ENCODE data around the gene MYL12B. TPM values are rescaled to one million over a fixed set of nuclear protein-coding genes. Genes with fewer than 3 reads are reported as not detected.

MYL12B gene
- total RNA-seq, 1 donor from 2014 or later: 214 TPM

DNA sequence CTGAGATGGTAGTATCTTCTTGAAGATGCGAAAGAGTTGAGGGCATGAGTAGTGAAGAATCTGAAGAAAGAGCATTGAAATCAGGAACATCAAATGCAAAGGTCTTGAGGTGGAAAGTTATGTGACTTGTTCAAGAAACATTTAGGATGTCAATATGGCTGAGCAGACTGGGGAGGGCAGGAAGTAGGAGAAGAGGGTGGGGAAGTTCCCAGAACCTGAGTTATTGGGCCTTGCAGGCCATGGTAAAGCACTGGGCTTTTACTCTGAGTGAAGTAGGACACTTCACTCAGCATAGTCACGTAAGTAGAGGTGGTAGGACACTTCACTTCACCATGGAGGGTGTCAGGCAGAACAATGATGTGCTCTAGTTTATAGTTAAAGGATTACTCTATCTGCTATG, 26.1 kb upstream of the MYL12B start:
- H3K27me3 ChIP-seq: no peaks in the 10 kb centered on the region
- TF ChIP-seq POLR2AphosphoS5 (IDR thresholded peaks at IDR 0.05; ENCODE audit: insufficient read depth in 1 of 2, low read depth in 1 of 2) (no peak), POLR2A (IDR thresholded peaks at IDR 0.05) (no peak)
- TF ChIP-seq, protein P1, sequence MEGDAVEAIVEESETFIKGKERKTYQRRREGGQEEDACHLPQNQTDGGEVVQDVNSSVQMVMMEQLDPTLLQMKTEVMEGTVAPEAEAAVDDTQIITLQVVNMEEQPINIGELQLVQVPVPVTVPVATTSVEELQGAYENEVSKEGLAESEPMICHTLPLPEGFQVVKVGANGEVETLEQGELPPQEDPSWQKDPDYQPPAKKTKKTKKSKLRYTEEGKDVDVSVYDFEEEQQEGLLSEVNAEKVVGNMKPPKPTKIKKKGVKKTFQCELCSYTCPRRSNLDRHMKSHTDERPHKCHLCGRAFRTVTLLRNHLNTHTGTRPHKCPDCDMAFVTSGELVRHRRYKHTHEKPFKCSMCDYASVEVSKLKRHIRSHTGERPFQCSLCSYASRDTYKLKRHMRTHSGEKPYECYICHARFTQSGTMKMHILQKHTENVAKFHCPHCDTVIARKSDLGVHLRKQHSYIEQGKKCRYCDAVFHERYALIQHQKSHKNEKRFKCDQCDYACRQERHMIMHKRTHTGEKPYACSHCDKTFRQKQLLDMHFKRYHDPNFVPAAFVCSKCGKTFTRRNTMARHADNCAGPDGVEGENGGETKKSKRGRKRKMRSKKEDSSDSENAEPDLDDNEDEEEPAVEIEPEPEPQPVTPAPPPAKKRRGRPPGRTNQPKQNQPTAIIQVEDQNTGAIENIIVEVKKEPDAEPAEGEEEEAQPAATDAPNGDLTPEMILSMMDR (IDR thresholded peaks at IDR 0.05): no peak
- no peaks in the 10 kb centered on the region for H3K36me3 ChIP-seq
- no peaks in the 10 kb centered on the region for H3K9me3 ChIP-seq
- H3K4me3 ChIP-seq: no peak overlapping the region
- no peaks in the 10 kb centered on the region for H3K4me1 ChIP-seq
- intact Hi-C loops (cut with DNase I): no loop called here
- no peak for DNase-seq (ENCODE audit: extremely low spot score in 2 of 2)
- no peak overlapping the region for H3K27ac ChIP-seq

DNA sequence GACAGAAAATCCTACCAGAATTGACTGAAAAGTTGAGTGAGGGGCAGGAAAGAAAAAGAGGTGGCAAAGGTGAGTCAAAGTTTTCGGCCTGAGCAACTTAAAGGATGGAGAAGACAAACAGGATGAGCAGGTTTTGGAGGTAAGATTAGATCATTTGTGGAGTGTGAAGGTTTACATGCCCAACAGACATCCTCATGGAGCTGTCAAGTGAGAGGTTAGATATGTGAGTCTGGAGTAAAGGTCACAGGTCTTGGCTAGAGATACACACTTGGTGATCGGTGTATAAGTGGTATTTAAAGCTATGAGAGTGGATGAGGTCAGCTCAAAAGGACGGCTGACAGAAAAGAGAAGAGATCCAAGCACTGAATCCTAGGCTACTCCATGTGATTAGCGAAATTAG, 25.5 kb upstream of the MYL12B start:
- no peak overlapping the region for H3K4me3 ChIP-seq
- H3K4me1 ChIP-seq: no peaks in the 10 kb centered on the region
- H3K36me3 ChIP-seq: no peaks in the 10 kb centered on the region
- no peak for DNase-seq (ENCODE audit: extremely low spot score in 2 of 2)
- intact Hi-C loops (cut with DNase I): no loop called here
- H3K9me3 ChIP-seq: no peaks in the 10 kb centered on the region
- no peak for TF ChIP-seq POLR2AphosphoS5 (IDR thresholded peaks at IDR 0.05; ENCODE audit: insufficient read depth in 1 of 2, low read depth in 1 of 2)
- no peak for TF ChIP-seq POLR2A (IDR thresholded peaks at IDR 0.05)
- H3K27ac ChIP-seq: no peak overlapping the region
- no peaks in the 10 kb centered on the region for H3K27me3 ChIP-seq

DNA sequence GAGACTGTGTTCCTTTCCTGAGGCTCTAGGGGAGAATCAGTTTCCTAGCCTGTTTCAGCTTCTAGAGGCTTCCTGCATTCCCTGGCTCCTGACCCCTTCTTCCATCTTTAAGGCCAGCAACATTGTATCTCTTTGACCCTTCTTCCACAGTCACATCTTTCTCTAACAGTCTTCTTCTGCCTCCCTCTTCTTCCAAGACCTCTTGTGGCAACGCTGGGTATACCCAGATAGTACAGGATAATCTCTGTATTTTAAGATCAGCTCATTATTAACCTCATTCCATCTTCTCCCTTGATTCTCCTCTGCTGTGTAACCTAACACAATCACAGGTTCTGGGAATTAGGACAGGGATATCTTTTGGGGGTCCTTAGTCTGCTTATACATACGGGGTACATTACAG, 23.2 kb upstream of the MYL12B start:
- H3K27ac ChIP-seq: no peak overlapping the region
- TF ChIP-seq, protein P1 (IDR thresholded peaks at IDR 0.05): no peak
- TF ChIP-seq POLR2AphosphoS5 (IDR thresholded peaks at IDR 0.05; ENCODE audit: insufficient read depth in 1 of 2, low read depth in 1 of 2) (no peak), POLR2A (IDR thresholded peaks at IDR 0.05) (no peak)
- H3K27me3 ChIP-seq: no peaks in the 10 kb centered on the region
- H3K9me3 ChIP-seq: no peaks in the 10 kb centered on the region
- intact Hi-C loops (cut with DNase I): no loop called here
- no peak for DNase-seq (ENCODE audit: extremely low spot score in 2 of 2)
- no peaks in the 10 kb centered on the region for H3K4me1 ChIP-seq
- H3K4me3 ChIP-seq: no peak overlapping the region
- H3K36me3 ChIP-seq: no peaks in the 10 kb centered on the region

DNA sequence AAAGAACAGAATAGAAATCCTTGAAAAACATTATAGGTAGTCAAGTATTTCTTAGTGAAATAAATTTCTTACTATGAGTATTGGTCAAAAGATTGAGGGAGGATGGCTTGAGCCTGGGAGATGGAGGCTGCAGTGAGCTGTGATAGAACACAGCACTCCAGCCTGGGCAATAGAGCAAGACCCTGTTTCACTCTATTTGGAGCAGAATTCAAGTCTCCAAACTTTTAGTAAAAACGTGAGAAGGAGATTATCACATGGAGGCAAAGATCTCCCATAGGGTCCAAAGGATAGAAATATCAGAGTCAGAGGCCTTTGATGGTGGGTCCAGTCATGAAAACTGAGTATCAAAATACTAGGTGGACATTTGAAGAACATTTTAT, 16.8 kb upstream of the MYL12B start:
- peaks cover 32% of the 10 kb centered on the region for H3K4me1 ChIP-seq
- no peaks in the 10 kb centered on the region for H3K27me3 ChIP-seq
- TF ChIP-seq POLR2AphosphoS5 (IDR thresholded peaks at IDR 0.05; ENCODE audit: insufficient read depth in 1 of 2, low read depth in 1 of 2) (no peak), POLR2A (IDR thresholded peaks at IDR 0.05) (no peak)
- TF ChIP-seq, protein P1 (IDR thresholded peaks at IDR 0.05): no peak
- H3K27ac ChIP-seq: peak overlapping the region; percentile 98
- intact Hi-C loops (cut with DNase I): loop anchor here (10.0 kb wide), 3 partner anchors 90 to 310 kb away; partner anchors contain the start of gene LPIN2
- no peaks in the 10 kb centered on the region for H3K9me3 ChIP-seq
- no peaks in the 10 kb centered on the region for H3K36me3 ChIP-seq
- no peak for DNase-seq (ENCODE audit: extremely low spot score in 2 of 2)
- peak overlapping the region in 1 of 2 donors; percentile 98 for H3K4me3 ChIP-seq

DNA sequence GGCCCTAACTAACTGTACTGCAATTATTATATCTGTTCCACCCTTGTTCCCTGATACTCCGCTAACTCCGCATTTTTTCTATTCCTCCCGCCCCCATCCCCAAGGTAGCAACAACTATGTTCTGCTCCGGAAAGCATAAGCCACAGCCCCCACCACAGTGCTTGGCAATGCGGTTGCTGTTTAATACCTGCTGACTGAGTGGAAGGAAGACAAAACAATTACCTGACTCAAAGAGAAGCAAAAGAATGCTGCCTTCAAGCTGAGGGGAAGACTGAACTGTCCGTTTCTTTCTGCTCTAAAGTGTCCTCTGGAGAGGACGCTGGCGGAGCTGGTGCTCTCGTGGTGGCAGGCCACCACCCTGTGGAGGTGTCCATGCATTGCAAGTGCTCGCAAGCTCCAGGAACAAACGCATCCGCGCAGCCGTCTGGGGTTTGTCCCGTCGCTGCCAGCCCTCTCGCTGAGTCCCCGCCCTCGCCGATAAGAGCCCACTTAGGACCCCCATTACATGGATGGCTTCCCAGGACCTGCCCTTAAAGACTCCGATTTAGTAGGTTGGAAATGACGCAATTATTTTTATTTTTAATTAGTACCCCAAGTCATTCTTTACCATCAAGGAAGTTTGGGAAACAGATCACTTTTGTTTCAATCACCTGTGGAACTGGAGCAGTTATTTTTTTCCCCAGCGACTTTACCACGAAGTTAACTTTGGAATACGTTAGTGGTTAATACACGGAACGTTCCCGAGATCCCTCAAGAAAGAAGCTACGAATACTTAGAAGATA, 15.9 kb upstream of the MYL12B start:
- Histone ChIP-seq H3K27me3 (no peaks in the 10 kb centered on the region), H3K4me3 (peak overlapping the region; percentile 93 to 98), H3K27ac (peak overlapping the region; percentile 98), H3K36me3 (no peaks in the 10 kb centered on the region), H3K4me1 (peaks cover 39% of the 10 kb centered on the region), H3K9me3 (no peaks in the 10 kb centered on the region)
- peak in 1 of 2 donors; percentile 95 for DNase-seq (ENCODE audit: extremely low spot score in 2 of 2)
- intact Hi-C loops (cut with DNase I): loop anchor here (10.0 kb wide), 3 partner anchors 91 to 311 kb away; partner anchors contain the start of gene LPIN2
- TF ChIP-seq POLR2AphosphoS5 (IDR thresholded peaks at IDR 0.05; ENCODE audit: insufficient read depth in 1 of 2, low read depth in 1 of 2) (peak; percentile 24 to 61), POLR2A (IDR thresholded peaks at IDR 0.05) (no peak)
- TF ChIP-seq, protein P1 (IDR thresholded peaks at IDR 0.05): peak; percentile 79 to 88 (median 87)
